CD4-positive, alpha-beta memory T cell (primary cell): Measurements from ENCODE around the gene RB1. TPM values are rescaled to one million over a fixed set of nuclear protein-coding genes. Genes with fewer than 3 reads are reported as not detected.

ENCODE experiments used
- CTCF ChIA-PET: fragments of 350-600 bp; sonication (Branson Sonifier 250); formaldehyde crosslinking; loops from one replicate; lab custom pipeline; 2021; ENCODE audit warnings: inconsistent platforms; ENCODE audit not compliant: partially characterized antibody; lab: Charles Lee
- POLR2A ChIA-PET: fragments of 350-600 bp; sonication (Branson Sonifier 250); formaldehyde crosslinking; loops from one replicate; lab custom pipeline; 2021; ENCODE audit not compliant: partially characterized antibody; lab: Charles Lee
- DNase-seq, 5 donors: peaks; one replicate each; pipeline versions ENCODE4 v3.0.0 to v3.0.0-alpha.2; 2020 to 2022; ENCODE audit warnings: mixed read lengths in 1 of 5
- H3K27ac ChIP-seq: one replicate; pipeline ENCODE4 v1.7.0; 2013; ENCODE audit warnings: low read depth, low read length
- H3K27me3 ChIP-seq: 2 replicates; pipeline ENCODE4 v1.7.0; 2013; ENCODE audit warnings: mild to moderate bottlenecking, low read length, moderate library complexity; ENCODE audit not compliant: insufficient read depth
- H3K36me3 ChIP-seq: 2 replicates; pipeline ENCODE4 v1.7.0; 2013; ENCODE audit warnings: mild to moderate bottlenecking, low read length, moderate library complexity; ENCODE audit not compliant: insufficient read depth
- H3K4me1 ChIP-seq: 2 replicates; pipeline ENCODE4 v1.7.0; 2013; ENCODE audit warnings: mild to moderate bottlenecking, low read length, moderate library complexity; ENCODE audit not compliant: insufficient read depth
- H3K4me3 ChIP-seq, 2 donors: one replicate each; pipeline ENCODE4 v1.7.0; 2013; ENCODE audit warnings: low read length in 2 of 2, mild to moderate bottlenecking in 1 of 2
- H3K9me3 ChIP-seq, 2 donors: one replicate each; pipeline ENCODE4 v1.7.0; 2013; ENCODE audit warnings: low read length in 2 of 2, control low read depth in 1 of 2; ENCODE audit not compliant: control insufficient read depth in 1 of 2
- H3K27ac Mint-ChIP-seq, 7 donors: one replicate each; pipeline ENCODE4 v1.8.0; 2020 to 2021; ENCODE audit warnings: mixed read lengths in 7 of 7, mild to moderate bottlenecking in 6 of 7, inconsistent platforms in 3 of 7, moderate library complexity in 3 of 7
- H3K27me3 Mint-ChIP-seq, 2 donors: one replicate each; pipeline ENCODE4 v1.8.0; 2020 to 2021; ENCODE audit warnings: mixed read lengths in 2 of 2
- H3K36me3 Mint-ChIP-seq, 2 donors: one replicate each; pipeline ENCODE4 v1.8.0; 2020 to 2021; ENCODE audit warnings: mixed read lengths in 2 of 2, inconsistent platforms in 1 of 2, mild to moderate bottlenecking in 1 of 2
- H3K4me1 Mint-ChIP-seq, 4 donors: one replicate each; pipeline ENCODE4 v1.8.0; 2020 to 2021; ENCODE audit warnings: mixed read lengths in 4 of 4, mild to moderate bottlenecking in 1 of 4
- H3K4me3 Mint-ChIP-seq, 8 donors: one replicate each; pipeline ENCODE4 v1.8.0; 2020 to 2021; ENCODE audit warnings: mixed read lengths in 8 of 8, mild to moderate bottlenecking in 7 of 8, moderate library complexity in 6 of 8, inconsistent platforms in 3 of 8
- H3K9me3 Mint-ChIP-seq, 8 donors: one replicate each; pipeline ENCODE4 v1.8.0; 2020 to 2021; ENCODE audit warnings: mixed read lengths in 8 of 8, mild to moderate bottlenecking in 5 of 8, inconsistent platforms in 3 of 8, moderate library complexity in 1 of 8
- intact Hi-C: fragments of 100-400 bp; cut with micrococcal nuclease; formaldehyde crosslinking; loops from one replicate; pipeline ENCODE4 v1.15.1; 2023
- polyA plus RNA-seq, 2 donors: library from polyadenylated mRNA; unstranded; fragments of 300-500 nt; fragmentation: Illumina TruSeq; gene quantifications; one replicate each; pipeline ENCODE4 v1.2.3, GENCODE V29; 2021
- total RNA-seq, 2 experiments: library from RNA; stranded (reverse); gene quantifications; one replicate each; pipeline ENCODE4 v1.2.3, GENCODE V29; 2021

The RB1 gene
- total and polyA plus RNA-seq, 4 experiments from 2014 or later, result 14.9 to 26.0 (median 20.1) TPM

- ChIA-PET POLR2A (interaction anchor here (1.1 to 1.5 kb wide), 2 partner anchors 16 to 132 kb away, joined by 3 read pairs; no protein-coding TSS in a partner anchor), CTCF (no interaction called here)
- H3K4me1 ChIP-seq, result peaks cover 47% of the 10 kb centered on the region
- no peaks in the 10 kb centered on the region for H3K36me3 ChIP-seq
- Mint-ChIP-seq H3K27me3 (no peaks in the 10 kb centered on the region), H3K36me3 (peaks cover 3 to 9% of the 10 kb centered on the region in 2 donors), H3K4me1 (peaks cover 33 to 50% (median 41%) of the 10 kb centered on the region in 4 donors), H3K9me3 (peaks cover 0 to 2% (median 0%) of the 10 kb centered on the region in 8 donors), H3K27ac (peak overlapping the region in 4 of 7 donors; percentile 38 to 57 (median 40)), H3K4me3 (peak overlapping the region in 4 of 8 donors; percentile 12 to 59 (median 42))
- H3K27ac ChIP-seq, result no peak overlapping the region
- no peaks in the 10 kb centered on the region for H3K9me3 ChIP-seq
- DNase-seq, result no peak
- no peaks in the 10 kb centered on the region for H3K27me3 ChIP-seq
- intact Hi-C loops, result no loop called here
- no peak overlapping the region for H3K4me3 ChIP-seq
Measured at GRCh38 chr13:48429886-48430285, 126.3 kb downstream of the RB1 start.

- no peaks in the 10 kb centered on the region for H3K36me3 ChIP-seq
- intact Hi-C loops, result no loop called here
- no peak for DNase-seq
- Mint-ChIP-seq H3K27me3 (no peaks in the 10 kb centered on the region), H3K4me1 (peaks cover 40 to 60% (median 50%) of the 10 kb centered on the region in 4 donors), H3K27ac (peak overlapping the region in 6 of 7 donors; percentile 12 to 90 (median 78)), H3K4me3 (peak overlapping the region in 7 of 8 donors; percentile 26 to 82 (median 46)), H3K36me3 (peaks cover 3 to 9% of the 10 kb centered on the region in 2 donors), H3K9me3 (peaks cover 0 to 2% (median 0%) of the 10 kb centered on the region in 8 donors)
- H3K27ac ChIP-seq, result no peak overlapping the region
- no peak overlapping the region for H3K4me3 ChIP-seq
- CTCF ChIA-PET, result no interaction called here
- POLR2A ChIA-PET, result interaction anchor here (0.8 to 1.6 kb wide), 3 partner anchors 12 to 101 kb away, joined by 3 to 5 read pairs (median 4); no protein-coding TSS in a partner anchor
- no peaks in the 10 kb centered on the region for H3K9me3 ChIP-seq
- H3K27me3 ChIP-seq, result no peaks in the 10 kb centered on the region
- peaks cover 62% of the 10 kb centered on the region for H3K4me1 ChIP-seq
Measured at GRCh38 chr13:48431431-48431830, 127.9 kb downstream of the RB1 start.

- CTCF ChIA-PET, result no interaction called here
- POLR2A ChIA-PET, result interaction anchor here (0.8 to 1.6 kb wide), 3 partner anchors 11 to 100 kb away, joined by 3 to 5 read pairs (median 4); no protein-coding TSS in a partner anchor
Measured at GRCh38 chr13:48431987-48432615, 128.6 kb downstream of the RB1 start.

GRCh38 chr13:48434200-48434599 lies 130.6 kb downstream of the RB1 start:
- H3K9me3 Mint-ChIP-seq, result peaks cover 0 to 2% (median 0%) of the 10 kb centered on the region in 8 donors
- intact Hi-C loops, result no loop called here
- DNase-seq, result no peak
- no peaks in the 10 kb centered on the region for H3K27me3 Mint-ChIP-seq
- H3K36me3 ChIP-seq, result no peaks in the 10 kb centered on the region
- ChIA-PET POLR2A (interaction anchor here (1.4 kb wide), 1 partner anchor 9 kb away, joined by 6 read pairs; no protein-coding TSS in a partner anchor), CTCF (no interaction called here)
- no peaks in the 10 kb centered on the region for H3K27me3 ChIP-seq
- no peak overlapping the region for H3K4me3 ChIP-seq
- H3K9me3 ChIP-seq, result no peaks in the 10 kb centered on the region
- H3K4me1 ChIP-seq, result peaks cover 71% of the 10 kb centered on the region
- H3K27ac Mint-ChIP-seq, result peak overlapping the region in 6 of 7 donors; percentile 20 to 79 (median 54)
- H3K4me1 Mint-ChIP-seq, result peaks cover 45 to 68% (median 57%) of the 10 kb centered on the region in 4 donors
- peak overlapping the region in 5 of 8 donors; percentile 29 to 59 (median 43) for H3K4me3 Mint-ChIP-seq
- H3K27ac ChIP-seq, result no peak overlapping the region
- peaks cover 1 to 8% of the 10 kb centered on the region in 2 donors for H3K36me3 Mint-ChIP-seq

More at GRCh38 chr13:48431987-48432615, 128.6 kb downstream of the RB1 start:
- peaks cover 45 to 63% (median 56%) of the 10 kb centered on the region in 4 donors for H3K4me1 Mint-ChIP-seq
- no peak overlapping the region for H3K4me3 ChIP-seq
- no peak for DNase-seq
- H3K36me3 ChIP-seq, result no peaks in the 10 kb centered on the region
- no peaks in the 10 kb centered on the region for H3K9me3 ChIP-seq
- H3K27me3 ChIP-seq, result no peaks in the 10 kb centered on the region
- H3K4me1 ChIP-seq, result peaks cover 69% of the 10 kb centered on the region
- intact Hi-C loops, result loop anchor here (1.0 to 2.0 kb wide), 2 partner anchors 8 to 15 kb away; no protein-coding TSS in a partner anchor
- no peaks in the 10 kb centered on the region for H3K27me3 Mint-ChIP-seq
- peaks cover 1 to 4% of the 10 kb centered on the region in 2 donors for H3K36me3 Mint-ChIP-seq
- H3K27ac Mint-ChIP-seq, result peak overlapping the region; percentile 18 to 90 (median 75)
- peak overlapping the region in 7 of 8 donors; percentile 12 to 85 (median 58) for H3K4me3 Mint-ChIP-seq
- no peak overlapping the region for H3K27ac ChIP-seq
- H3K9me3 Mint-ChIP-seq, result no peaks in the 10 kb centered on the region

- H3K36me3 ChIP-seq, result no peaks in the 10 kb centered on the region
- Mint-ChIP-seq H3K27me3 (no peaks in the 10 kb centered on the region), H3K36me3 (peaks cover 0 to 8% of the 10 kb centered on the region in 2 donors), H3K9me3 (peaks cover 0 to 2% (median 0%) of the 10 kb centered on the region in 8 donors), H3K27ac (peak overlapping the region; percentile 36 to 86 (median 65)), H3K4me1 (peaks cover 35 to 49% (median 41%) of the 10 kb centered on the region in 4 donors), H3K4me3 (peak overlapping the region in 6 of 8 donors; percentile 52 to 82 (median 66))
- DNase-seq, result no peak
- H3K27me3 ChIP-seq, result no peaks in the 10 kb centered on the region
- intact Hi-C loops, result no loop called here
- H3K4me3 ChIP-seq, result no peak overlapping the region
- peaks cover 51% of the 10 kb centered on the region for H3K4me1 ChIP-seq
- ChIA-PET CTCF (no interaction called here), POLR2A (interaction anchor here (1.2 kb wide), 2 partner anchors 36 to 56 kb away, joined by 3 read pairs; no protein-coding TSS in a partner anchor)
- no peaks in the 10 kb centered on the region for H3K9me3 ChIP-seq
- no peak overlapping the region for H3K27ac ChIP-seq
Measured at GRCh38 chr13:48436661-48437288, 133.2 kb downstream of the RB1 start.

GRCh38 chr13:48437371-48437770 lies 133.8 kb downstream of the RB1 start:
- H3K27ac Mint-ChIP-seq, result peak overlapping the region in 3 of 7 donors; percentile 32 to 44 (median 42)
- no peak overlapping the region for H3K27ac ChIP-seq
- POLR2A ChIA-PET, result interaction anchor here (1.2 kb wide), 2 partner anchors 36 to 55 kb away, joined by 3 read pairs; no protein-coding TSS in a partner anchor
- intact Hi-C loops, result no loop called here
- CTCF ChIA-PET, result no interaction called here
- no peak overlapping the region for H3K4me3 ChIP-seq
- no peaks in the 10 kb centered on the region for H3K9me3 ChIP-seq
- no peaks in the 10 kb centered on the region for H3K27me3 ChIP-seq
- peaks cover 0 to 8% of the 10 kb centered on the region in 2 donors for H3K36me3 Mint-ChIP-seq
- H3K4me1 Mint-ChIP-seq, result peaks cover 30 to 43% (median 36%) of the 10 kb centered on the region in 4 donors
- H3K9me3 Mint-ChIP-seq, result peaks cover 0 to 2% (median 0%) of the 10 kb centered on the region in 8 donors
- H3K4me3 Mint-ChIP-seq, result peak overlapping the region in 2 of 8 donors; percentile 46 to 62
- no peaks in the 10 kb centered on the region for H3K27me3 Mint-ChIP-seq
- peaks cover 46% of the 10 kb centered on the region for H3K4me1 ChIP-seq
- no peaks in the 10 kb centered on the region for H3K36me3 ChIP-seq
- no peak for DNase-seq
